HepG2 (cell line): ENCODE results near the gene SUPT6H. TPM values are rescaled to one million over a fixed set of nuclear protein-coding genes. Genes with fewer than 3 reads are reported as not detected.
A peak's percentile ranks its signal among the peaks of the same experiment; 100 is the strongest.

Experiments used
- CHD4 ChIP-seq: fragments of 200-600 bp; sonication (generic); IDR thresholded peaks from 2 replicates; pipeline ENCODE4 v1.7.0; 2017; ENCODE audit warnings: mild to moderate bottlenecking, low read length, borderline replicate concordance
- CSRNP1 ChIP-seq: sonication (generic); formaldehyde crosslinking; IDR thresholded peaks from 2 replicates; pipeline ENCODE4 v1.8.1; 2023; ENCODE audit warnings: mild to moderate bottlenecking, missing genetic modification reagents
- FUBP1 ChIP-seq: sonication (generic); formaldehyde crosslinking; IDR thresholded peaks from 2 replicates; pipeline ENCODE4 v1.5.1; 2020; ENCODE audit warnings: missing genetic modification reagents, mild to moderate bottlenecking, borderline replicate concordance
- HOXA5 ChIP-seq: sonication (generic); formaldehyde crosslinking; IDR thresholded peaks from 2 replicates; pipeline ENCODE4 v1.4.0; 2020; ENCODE audit warnings: missing genetic modification reagents
- IRF1 ChIP-seq: sonication (generic); formaldehyde crosslinking; IDR thresholded peaks from 2 replicates; pipeline ENCODE4 v1.4.0; 2020; ENCODE audit warnings: low read depth, mild to moderate bottlenecking, missing genetic modification reagents
- IRF2 ChIP-seq: IDR thresholded peaks from 2 replicates; pipeline ENCODE4 v1.6.1; 2018; ENCODE audit warnings: missing genetic modification reagents, missing compliant biosample characterization
- KLF13 ChIP-seq: sonication (generic); formaldehyde crosslinking; IDR thresholded peaks from 2 replicates; pipeline ENCODE4 v1.4.0; 2020; ENCODE audit warnings: mild to moderate bottlenecking, missing genetic modification reagents
- MBD4 ChIP-seq: IDR thresholded peaks from 2 replicates; pipeline ENCODE4 v1.6.1; 2012; ENCODE audit warnings: low read length, inconsistent platforms, borderline replicate concordance
- MIER3 ChIP-seq: IDR thresholded peaks from 2 replicates; pipeline ENCODE4 v1.6.1; 2016; ENCODE audit warnings: missing compliant biosample characterization, borderline replicate concordance
- NR2F1 ChIP-seq, 2 experiments: fragments of 450-650 bp in 1 of 2; formaldehyde crosslinking in 1 of 2; IDR thresholded peaks; 2 replicates each; pipeline versions ENCODE4 v1.5.0 to v1.6.1; 2016 to 2020; ENCODE audit warnings: mild to moderate bottlenecking in 1 of 2, missing compliant biosample characterization in 1 of 2, missing genetic modification reagents in 1 of 2, moderate library complexity in 1 of 2
- POGK ChIP-seq: sonication (generic); formaldehyde crosslinking; conservative IDR thresholded peaks from 2 replicates; pipeline ENCODE4 v1.8.0; 2022; ENCODE audit warnings: mild to moderate bottlenecking, moderate library complexity, missing genetic modification reagents
- TARDBP ChIP-seq: sonication (generic); formaldehyde crosslinking; IDR thresholded peaks from 2 replicates; pipeline ENCODE4 v1.8.0; 2022; ENCODE audit warnings: mild to moderate bottlenecking, missing genetic modification reagents
- TCF7L2 ChIP-seq: IDR thresholded peaks from 2 replicates; pipeline ENCODE4 v1.6.1; 2011; ENCODE audit warnings: mild to moderate bottlenecking, low read depth, low read length, moderate library complexity
- ZBTB14 ChIP-seq: sonication (generic); formaldehyde crosslinking; IDR thresholded peaks from 2 replicates; pipeline ENCODE4 v1.4.0; 2020; ENCODE audit warnings: missing genetic modification reagents
- ZBTB33 ChIP-seq: sonication (generic); formaldehyde crosslinking; IDR thresholded peaks from 2 replicates; pipeline ENCODE4 v1.4.0; 2020; ENCODE audit warnings: missing genetic modification reagents
- ZBTB43 ChIP-seq: sonication (generic); formaldehyde crosslinking; conservative IDR thresholded peaks from 2 replicates; pipeline ENCODE4 v1.4.0; 2020; ENCODE audit warnings: missing genetic modification reagents
- ZNF205 ChIP-seq: IDR thresholded peaks from 2 replicates; pipeline ENCODE4 v1.6.1; 2018; ENCODE audit warnings: missing biosample characterization, missing genetic modification reagents
- polyA plus RNA-seq, 8 experiments: library from polyadenylated mRNA; depleted of rRNA in 3 of 8; stranded (reverse) in 7 of 8; unstranded in 1 of 8; fragments of >200 nt; fragmentation: Illumina TruSeq in 4 of 8; extraction: Trizol in 4 of 8; gene quantifications; 2 replicates each; pipeline versions ENCODE4 v1.2.1 to v1.2.3, GENCODE V29; 2011 to 2016; ENCODE audit warnings: low read depth in 4 of 8, missing spikeins in 1 of 8, mixed read lengths in 1 of 8; ENCODE audit not compliant: insufficient read depth in 1 of 8
- total RNA-seq, 5 experiments: library from RNA; depleted of rRNA; stranded (reverse); fragments of >200 nt; fragmentation: Illumina TruSeq; extraction: Trizol; gene quantifications; 2 replicates each; pipeline ENCODE4 v1.2.3, GENCODE V29; 2016; ENCODE audit warnings: low read depth in 1 of 5

Gene SUPT6H
- total and polyA plus RNA-seq, 2 of the 13 experiments (the other 11 are each of a cell fraction or from before 2014, with no cell fraction given): 32.7 to 39.9 TPM

- TF ChIP-seq POGK (CRISPR knock-in tag) (no peak), FUBP1 (no peak), TARDBP (peak; percentile 78), CSRNP1 (CRISPR knock-in tag) (no peak; the same call in 1 of the 2 replicates), IRF2 (peak; percentile 27; the same call in 1 of the 2 replicates), MIER3 (CRISPR knock-in tag) (no peak), CHD4 (no peak), ZBTB14 (peak; percentile 33; the same call in 1 of the 2 replicates), IRF1 (CRISPR knock-in tag) (no peak), ZBTB33 (no peak), MBD4 (no peak), KLF13 (CRISPR knock-in tag) (no peak), NR2F1 (CRISPR knock-in tag; IDR thresholded peaks at IDR 0.05) (no peak), TCF7L2 (no peak), HOXA5 (CRISPR knock-in tag) (peak; percentile 25; the same call in 1 of the 2 replicates), ZNF205 (CRISPR knock-in tag) (peak; percentile 37; the same call in 1 of the 2 replicates), ZBTB43 (CRISPR knock-in tag) (no peak; the same call in none of the 2 replicates)
Measured at GRCh38 chr17:28710861-28711722, 49.1 kb downstream of the SUPT6H start (continued).
